ENCODE measurements around the gene LCN6. TPM values are rescaled to one million over a fixed set of nuclear protein-coding genes. Genes with fewer than 3 reads are reported as not detected.
"Not testable (repeated sequence)": the region's sequence is repeated elsewhere in the genome, so short reads cannot be mapped to it uniquely, and the experiment has no call there.

The LCN6 gene, protein sequence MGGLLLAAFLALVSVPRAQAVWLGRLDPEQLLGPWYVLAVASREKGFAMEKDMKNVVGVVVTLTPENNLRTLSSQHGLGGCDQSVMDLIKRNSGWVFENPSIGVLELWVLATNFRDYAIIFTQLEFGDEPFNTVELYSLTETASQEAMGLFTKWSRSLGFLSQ
- total RNA-seq (2021) (not detected in 3 replicates), Bru-seq, nascent RNA (not detected)
- long read RNA-seq, experiment 1: 0 reads
- long read RNA-seq, experiment 2: 0 reads
- long read RNA-seq, experiment 3: 0 reads

- H3K4me3 Mint-ChIP-seq: no peak within 1 kb of the TSS
- H3K4me1 Mint-ChIP-seq: no peaks in the 10 kb centered on the region
- ChIA-PET POLR2A (no interaction called here), CTCF (interaction anchor here (1.2 kb wide), 1 partner anchor 10 kb away, joined by 4 read pairs; the partner anchor contains the start of gene LCN8)
- peaks cover 20% of the 10 kb centered on the region for H3K9me3 Mint-ChIP-seq
- H3K36me3 Mint-ChIP-seq: peaks cover 8% of the 10 kb centered on the region; the same call in 1 of the 2 replicates
- DNase-seq (ENCODE audit: low spot score): no peak
- TF ChIP-seq, protein P1, sequence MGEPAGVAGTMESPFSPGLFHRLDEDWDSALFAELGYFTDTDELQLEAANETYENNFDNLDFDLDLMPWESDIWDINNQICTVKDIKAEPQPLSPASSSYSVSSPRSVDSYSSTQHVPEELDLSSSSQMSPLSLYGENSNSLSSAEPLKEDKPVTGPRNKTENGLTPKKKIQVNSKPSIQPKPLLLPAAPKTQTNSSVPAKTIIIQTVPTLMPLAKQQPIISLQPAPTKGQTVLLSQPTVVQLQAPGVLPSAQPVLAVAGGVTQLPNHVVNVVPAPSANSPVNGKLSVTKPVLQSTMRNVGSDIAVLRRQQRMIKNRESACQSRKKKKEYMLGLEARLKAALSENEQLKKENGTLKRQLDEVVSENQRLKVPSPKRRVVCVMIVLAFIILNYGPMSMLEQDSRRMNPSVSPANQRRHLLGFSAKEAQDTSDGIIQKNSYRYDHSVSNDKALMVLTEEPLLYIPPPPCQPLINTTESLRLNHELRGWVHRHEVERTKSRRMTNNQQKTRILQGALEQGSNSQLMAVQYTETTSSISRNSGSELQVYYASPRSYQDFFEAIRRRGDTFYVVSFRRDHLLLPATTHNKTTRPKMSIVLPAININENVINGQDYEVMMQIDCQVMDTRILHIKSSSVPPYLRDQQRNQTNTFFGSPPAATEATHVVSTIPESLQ (CRISPR knock-in tag; IDR thresholded peaks at IDR 0.05): no peak
- TF ChIP-seq SMAD4 (CRISPR knock-in tag; IDR thresholded peaks at IDR 0.05) (no peak), ZBTB21 (CRISPR knock-in tag; IDR thresholded peaks at IDR 0.05; ENCODE audit: borderline replicate concordance) (no peak), GABPB1 (CRISPR knock-in tag; IDR thresholded peaks at IDR 0.05) (no peak), EMX1 (CRISPR knock-in tag; IDR thresholded peaks at IDR 0.05) (no peak), IRF2 (CRISPR knock-in tag; IDR thresholded peaks at IDR 0.05; ENCODE audit: borderline replicate concordance, low read depth) (no peak), NR3C1 (CRISPR knock-in tag; conservative IDR thresholded peaks at IDR 0.05; ENCODE audit: low read depth) (no peak), RELA (CRISPR knock-in tag; IDR thresholded peaks at IDR 0.05; ENCODE audit: borderline replicate concordance) (no peak)
- TF ChIP-seq, protein P2, sequence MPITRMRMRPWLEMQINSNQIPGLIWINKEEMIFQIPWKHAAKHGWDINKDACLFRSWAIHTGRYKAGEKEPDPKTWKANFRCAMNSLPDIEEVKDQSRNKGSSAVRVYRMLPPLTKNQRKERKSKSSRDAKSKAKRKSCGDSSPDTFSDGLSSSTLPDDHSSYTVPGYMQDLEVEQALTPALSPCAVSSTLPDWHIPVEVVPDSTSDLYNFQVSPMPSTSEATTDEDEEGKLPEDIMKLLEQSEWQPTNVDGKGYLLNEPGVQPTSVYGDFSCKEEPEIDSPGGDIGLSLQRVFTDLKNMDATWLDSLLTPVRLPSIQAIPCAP (CRISPR knock-in tag; IDR thresholded peaks at IDR 0.05): no peak
- TF ChIP-seq, protein P3, sequence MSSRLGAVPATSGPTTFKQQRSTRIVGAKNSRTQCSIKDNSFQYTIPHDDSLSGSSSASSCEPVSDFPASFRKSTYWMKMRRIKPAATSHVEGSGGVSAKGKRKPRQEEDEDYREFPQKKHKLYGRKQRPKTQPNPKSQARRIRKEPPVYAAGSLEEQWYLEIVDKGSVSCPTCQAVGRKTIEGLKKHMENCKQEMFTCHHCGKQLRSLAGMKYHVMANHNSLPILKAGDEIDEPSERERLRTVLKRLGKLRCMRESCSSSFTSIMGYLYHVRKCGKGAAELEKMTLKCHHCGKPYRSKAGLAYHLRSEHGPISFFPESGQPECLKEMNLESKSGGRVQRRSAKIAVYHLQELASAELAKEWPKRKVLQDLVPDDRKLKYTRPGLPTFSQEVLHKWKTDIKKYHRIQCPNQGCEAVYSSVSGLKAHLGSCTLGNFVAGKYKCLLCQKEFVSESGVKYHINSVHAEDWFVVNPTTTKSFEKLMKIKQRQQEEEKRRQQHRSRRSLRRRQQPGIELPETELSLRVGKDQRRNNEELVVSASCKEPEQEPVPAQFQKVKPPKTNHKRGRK (CRISPR knock-in tag; IDR thresholded peaks at IDR 0.05; ENCODE audit: borderline replicate concordance): no peak
- no peak within 1 kb of the TSS; the same call in 1 of the 2 replicates for H3K27ac Mint-ChIP-seq
- H3K27me3 Mint-ChIP-seq (ENCODE audit: low read depth): 0 out of 2 replicates have a peak, but pooled peaks cover 3% of the 10 kb centered on the region
- ATAC-seq: no peak
Measured at GRCh38 chr9:136748201-136748600, at the start of gene LCN6. Gene LCN6 (minus strand): TSS chr9:136748525. CDS start chr9:136748483, 42 bp downstream.

- DNase-seq (ENCODE audit: low spot score): not testable (repeated sequence)
Measured at GRCh38 chr9:136796775-136797347, 48.5 kb upstream of the LCN6 start.

DNA sequence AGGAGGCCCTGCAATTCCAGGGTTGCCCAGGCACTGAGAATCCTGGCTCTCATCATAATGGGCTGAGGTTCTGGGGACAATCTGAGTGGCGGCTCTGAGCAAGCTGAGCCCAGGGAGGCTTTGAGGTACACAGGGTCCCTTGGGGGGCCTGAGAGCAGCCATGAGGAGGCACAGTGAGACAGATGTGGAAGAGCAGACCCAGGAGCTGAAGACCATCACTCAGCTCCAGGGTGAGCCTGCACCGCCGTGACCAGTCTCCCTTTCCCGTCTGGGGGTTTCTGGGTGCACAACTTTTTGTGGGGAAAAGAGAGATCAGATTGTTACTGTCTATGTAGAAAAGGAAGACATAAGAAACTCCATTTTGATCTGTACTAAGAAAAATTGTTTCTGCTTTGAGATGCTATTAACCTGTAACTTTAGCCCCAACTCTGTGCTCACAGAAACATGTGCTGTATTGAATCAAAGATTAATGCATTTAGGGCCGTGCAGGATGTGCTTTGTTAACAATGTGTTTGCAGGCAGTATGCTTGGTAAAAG lies 48.0 kb upstream of the LCN6 start, which contains the start of gene CCDC183:
Gene CCDC183 (plus strand): TSS at position 101 of the 537 bp plus-strand sequence. CDS start 60 bp downstream, at position 161.
- Mint-ChIP-seq H3K27ac (peak within 1 kb of the TSS; percentile 29), H3K4me3 (no peak within 1 kb of the TSS), H3K27me3 (ENCODE audit: low read depth) (peaks cover 37% of the 10 kb centered on the region), H3K9me3 (no peaks in the 10 kb centered on the region), H3K4me1 (peaks cover 27% of the 10 kb centered on the region), H3K36me3 (peaks cover 3% of the 10 kb centered on the region; the same call in 1 of the 2 replicates)
- no peak for DNase-seq (ENCODE audit: low spot score)
- no peak for TF ChIP-seq ELF4 (CRISPR knock-in tag; IDR thresholded peaks at IDR 0.05; ENCODE audit: low read depth)
- no peak for TF ChIP-seq RELA (CRISPR knock-in tag; IDR thresholded peaks at IDR 0.05; ENCODE audit: borderline replicate concordance)
- no peak for TF ChIP-seq E2F1 (CRISPR knock-in tag; IDR thresholded peaks at IDR 0.05)
- TF ChIP-seq ETV6 (CRISPR knock-in tag; IDR thresholded peaks at IDR 0.05): no peak
- no peak for TF ChIP-seq STAT6 (CRISPR knock-in tag; conservative IDR thresholded peaks at IDR 0.05; ENCODE audit: low read depth)
- TF ChIP-seq NFE2L1 (CRISPR knock-in tag; IDR thresholded peaks at IDR 0.05): no peak
- no peak for TF ChIP-seq TP53 (CRISPR knock-in tag; IDR thresholded peaks at IDR 0.05)
- no peak for TF ChIP-seq JAZF1 (CRISPR knock-in tag; IDR thresholded peaks at IDR 0.05)
- TF ChIP-seq JUN (CRISPR knock-in tag; IDR thresholded peaks at IDR 0.05): no peak
- POLR2A ChIA-PET: no interaction called here
- ATAC-seq: no peak
- CTCF ChIA-PET: interaction anchor here (1.0 kb wide), 1 partner anchor 233 kb away, joined by 8 read pairs; the partner anchor contains the start of gene ABCA2

More at GRCh38 chr9:136796775-136797347, 48.5 kb upstream of the LCN6 start:
- peaks cover 39% of the 10 kb centered on the region for H3K27me3 Mint-ChIP-seq (ENCODE audit: low read depth)
- H3K4me3 Mint-ChIP-seq, ATAC-seq, H3K36me3 Mint-ChIP-seq, POLR2A ChIA-PET, H3K9me3 Mint-ChIP-seq: not testable (repeated sequence)
- CTCF ChIA-PET: interaction anchor here (1.0 kb wide), 1 partner anchor 232 kb away, joined by 8 read pairs; the partner anchor contains the start of gene ABCA2
- peak overlapping the region; percentile 29 for H3K27ac Mint-ChIP-seq
- peaks cover 27% of the 10 kb centered on the region for H3K4me1 Mint-ChIP-seq

All from WTC11 (cell line).